Tibial artery (tissue), 4 donors: ENCODE data around the gene BARX1.
"Not testable (repeated sequence)": the region's sequence is repeated elsewhere in the genome, so short reads cannot be mapped to it uniquely, and the experiment has no call there.

Experiments used
- DNase-seq, 2 donors: peaks; one replicate each; pipeline ENCODE4 v3.0.0-alpha.2; 2019
- H3K27ac ChIP-seq, 2 donors: fragments of 200-600 bp; sonication (generic) in 1 of 2; 1 replicate in 1 of 2; 2 replicates in 1 of 2; pipeline ENCODE4 v1.5.1; 2018 to 2019; ENCODE audit warnings: mild to moderate bottlenecking in 1 of 2
- H3K27me3 ChIP-seq, 2 donors: fragments of 200-600 bp; sonication (generic) in 1 of 2; one replicate each; pipeline versions ENCODE4 v1.5.1 to v1.6.0; 2016 to 2019
- H3K36me3 ChIP-seq, 3 donors: fragments of 200-600 bp; sonication (generic) in 2 of 3; one replicate each; pipeline ENCODE4 v1.5.1; 2016 to 2019; ENCODE audit warnings: mild to moderate bottlenecking in 2 of 3
- H3K4me1 ChIP-seq, 4 donors: fragments of 200-600 bp; sonication (generic) in 2 of 4; 1 replicate in 3 of 4; 2 replicates in 1 of 4; pipeline ENCODE4 v1.5.1; 2016 to 2019
- H3K4me3 ChIP-seq, 2 donors: fragments of 200-600 bp; sonication (generic) in 1 of 2; 1 replicate in 1 of 2; 2 replicates in 1 of 2; pipeline ENCODE4 v1.5.1; 2018 to 2019; ENCODE audit warnings: mild to moderate bottlenecking in 2 of 2
- H3K9me3 ChIP-seq, 3 donors: fragments of 200-600 bp; sonication (generic) in 1 of 3; one replicate each; pipeline ENCODE4 v1.5.1; 2016 to 2019
- intact Hi-C: fragments of 100-400 bp; cut with DNase I; formaldehyde crosslinking; loops from one replicate; pipeline ENCODE4 v1.15.0; 2023; ENCODE audit warnings: low total_unique reads
- TF ChIP-seq, protein P1 (sequence below), 2 experiments: fragments of 200-600 bp in 1 of 2; fragments of 450-650 bp in 1 of 2; IDR thresholded peaks; one replicate each; pipeline ENCODE4 v1.5.1; 2017 to 2019; ENCODE audit warnings: antibody characterized with exemption in 2 of 2, mild to moderate bottlenecking in 1 of 2, moderate library complexity in 1 of 2

Gene BARX1

DNA sequence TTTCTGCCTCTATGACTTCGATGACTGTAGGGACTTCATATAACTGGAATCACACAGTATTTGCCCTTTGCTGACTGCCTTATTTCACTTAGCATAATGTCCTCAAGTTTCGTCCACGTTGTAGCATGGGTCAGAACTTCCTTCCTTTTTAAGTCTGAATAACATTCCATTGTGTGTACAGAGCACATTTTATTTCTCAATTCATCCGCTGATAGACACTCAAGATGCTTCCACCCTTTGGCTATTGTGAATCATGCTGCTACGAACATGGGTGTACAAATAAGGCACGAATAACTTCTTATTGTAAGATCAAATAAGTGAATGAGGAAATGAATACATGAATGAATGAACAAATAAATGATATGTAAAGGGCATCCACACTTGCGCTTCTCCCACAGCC lies 13.0 kb downstream of the BARX1 start:
- no peak overlapping the region for H3K4me3 ChIP-seq
- no peaks in the 10 kb centered on the region for H3K9me3 ChIP-seq
- H3K4me1 ChIP-seq, result peaks cover 0 to 12% (median 11%) of the 10 kb centered on the region in 4 donors
- TF ChIP-seq, protein P1, sequence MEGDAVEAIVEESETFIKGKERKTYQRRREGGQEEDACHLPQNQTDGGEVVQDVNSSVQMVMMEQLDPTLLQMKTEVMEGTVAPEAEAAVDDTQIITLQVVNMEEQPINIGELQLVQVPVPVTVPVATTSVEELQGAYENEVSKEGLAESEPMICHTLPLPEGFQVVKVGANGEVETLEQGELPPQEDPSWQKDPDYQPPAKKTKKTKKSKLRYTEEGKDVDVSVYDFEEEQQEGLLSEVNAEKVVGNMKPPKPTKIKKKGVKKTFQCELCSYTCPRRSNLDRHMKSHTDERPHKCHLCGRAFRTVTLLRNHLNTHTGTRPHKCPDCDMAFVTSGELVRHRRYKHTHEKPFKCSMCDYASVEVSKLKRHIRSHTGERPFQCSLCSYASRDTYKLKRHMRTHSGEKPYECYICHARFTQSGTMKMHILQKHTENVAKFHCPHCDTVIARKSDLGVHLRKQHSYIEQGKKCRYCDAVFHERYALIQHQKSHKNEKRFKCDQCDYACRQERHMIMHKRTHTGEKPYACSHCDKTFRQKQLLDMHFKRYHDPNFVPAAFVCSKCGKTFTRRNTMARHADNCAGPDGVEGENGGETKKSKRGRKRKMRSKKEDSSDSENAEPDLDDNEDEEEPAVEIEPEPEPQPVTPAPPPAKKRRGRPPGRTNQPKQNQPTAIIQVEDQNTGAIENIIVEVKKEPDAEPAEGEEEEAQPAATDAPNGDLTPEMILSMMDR (IDR thresholded peaks at IDR 0.05), result no peak
- H3K27me3 ChIP-seq, result peaks cover 0 to 73% of the 10 kb centered on the region in 2 donors
- DNase-seq, result no peak
- intact Hi-C loops, result no loop called here
- H3K27ac ChIP-seq, result no peak overlapping the region
- H3K36me3 ChIP-seq, result no peaks in the 10 kb centered on the region

DNA sequence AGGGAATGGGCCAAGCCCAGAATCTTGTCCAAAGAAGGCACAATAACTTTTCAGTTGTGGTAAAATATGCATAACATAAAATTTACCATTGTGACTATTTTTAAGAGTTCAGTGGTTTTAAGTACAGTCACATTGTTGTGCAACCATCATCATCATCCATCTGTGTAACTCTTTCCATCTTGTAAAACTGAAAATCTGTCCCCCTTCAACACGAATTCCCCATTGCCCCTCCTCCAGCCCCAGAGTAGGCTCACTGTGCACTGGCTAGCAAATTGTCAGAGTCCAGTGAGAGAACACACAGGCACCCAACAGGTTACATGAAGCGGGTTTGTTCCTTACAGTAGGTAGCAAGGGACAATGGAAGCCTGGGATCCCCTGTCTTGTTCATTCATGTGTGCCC lies 13.7 kb downstream of the BARX1 start:
- no peaks in the 10 kb centered on the region for H3K9me3 ChIP-seq
- TF ChIP-seq, protein P1 (IDR thresholded peaks at IDR 0.05), result no peak
- H3K36me3 ChIP-seq, result no peaks in the 10 kb centered on the region
- no peak for DNase-seq
- intact Hi-C loops, result no loop called here
- no peak overlapping the region for H3K27ac ChIP-seq
- H3K4me3 ChIP-seq, result no peak overlapping the region
- peaks cover 0 to 12% (median 11%) of the 10 kb centered on the region in 4 donors for H3K4me1 ChIP-seq
- peaks cover 0 to 67% of the 10 kb centered on the region in 2 donors for H3K27me3 ChIP-seq

DNA sequence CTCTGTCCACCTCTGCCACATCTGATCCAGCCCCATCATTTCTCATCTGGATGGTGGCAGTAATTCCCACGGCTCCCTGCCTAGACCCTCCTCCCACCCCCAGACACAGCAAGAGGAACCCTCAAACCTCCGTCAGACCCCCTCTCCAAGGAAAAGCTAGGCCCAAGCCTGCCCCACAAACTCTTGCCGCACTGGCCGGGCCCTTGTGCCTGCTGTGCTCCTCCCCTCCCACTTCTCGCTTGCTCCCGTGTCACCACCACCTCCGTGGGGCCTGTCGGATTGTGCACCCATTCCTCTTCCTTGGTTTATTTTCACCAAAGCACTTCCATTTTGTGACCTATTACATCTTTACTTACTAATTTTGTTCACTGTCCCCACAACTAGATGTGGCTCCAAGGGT lies 14.2 kb downstream of the BARX1 start:
- Histone ChIP-seq H3K27me3 (peaks cover 0 to 61% of the 10 kb centered on the region in 2 donors), H3K4me3 (no peak overlapping the region), H3K27ac (no peak overlapping the region), H3K9me3 (no peaks in the 10 kb centered on the region), H3K36me3 (no peaks in the 10 kb centered on the region), H3K4me1 (peaks cover 0 to 7% (median 5%) of the 10 kb centered on the region in 4 donors)
- DNase-seq, result no peak
- TF ChIP-seq, protein P1 (IDR thresholded peaks at IDR 0.05), result no peak
- intact Hi-C loops, result no loop called here

DNA sequence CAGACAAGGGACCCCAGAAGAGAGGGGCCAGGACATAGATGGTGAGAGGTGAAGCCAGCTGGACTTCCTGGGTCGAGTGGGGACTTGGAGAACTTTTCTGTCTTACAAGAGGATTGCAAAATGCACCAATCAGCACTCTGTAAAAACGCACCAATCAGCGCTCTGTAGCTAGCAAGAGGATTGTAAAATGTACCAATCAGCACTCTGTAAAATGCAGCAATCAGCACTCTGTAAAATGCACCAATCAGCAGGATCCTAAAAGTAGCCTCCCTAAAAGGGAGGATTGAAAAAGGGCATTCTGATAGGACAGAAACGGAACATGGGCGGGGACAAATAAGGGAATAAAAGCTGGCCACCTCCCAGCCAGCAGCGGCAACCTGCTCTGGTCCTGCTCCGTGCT lies 15.6 kb downstream of the BARX1 start:
- intact Hi-C loops, result not testable (repeated sequence)
- peaks cover 0 to 48% of the 10 kb centered on the region in 2 donors for H3K27me3 ChIP-seq

DNA sequence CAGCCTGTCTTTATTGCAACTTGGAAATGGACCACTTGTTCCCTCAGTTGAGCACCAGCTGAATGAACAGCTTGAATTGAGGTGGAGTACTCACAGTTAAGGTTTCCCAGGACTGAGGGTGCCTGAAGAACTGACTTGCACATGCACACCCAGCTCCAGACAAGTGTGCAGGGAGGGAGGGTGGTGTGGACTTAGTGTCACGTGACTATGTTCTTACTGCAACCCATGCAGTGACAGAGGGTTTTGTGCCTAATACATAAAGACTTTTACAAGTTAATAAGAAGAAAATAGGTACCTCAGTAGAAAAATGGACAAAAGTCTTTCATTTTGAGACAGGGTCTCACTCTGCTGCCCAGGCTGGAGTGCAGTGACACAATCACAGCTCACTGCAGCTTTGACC lies 18.0 kb downstream of the BARX1 start:
- Histone ChIP-seq H3K9me3 (no peaks in the 10 kb centered on the region), H3K4me3 (no peak overlapping the region), H3K27ac (no peak overlapping the region), H3K36me3 (no peaks in the 10 kb centered on the region), H3K27me3 (peaks cover 0 to 34% of the 10 kb centered on the region in 2 donors), H3K4me1 (no peaks in the 10 kb centered on the region)
- no peak for DNase-seq
- intact Hi-C loops, result no loop called here
- TF ChIP-seq, protein P1 (IDR thresholded peaks at IDR 0.05), result no peak

More for the DNA sequence above, 15.6 kb downstream of the BARX1 start:
- H3K36me3 ChIP-seq, H3K9me3 ChIP-seq, H3K4me3 ChIP-seq, H3K4me1 ChIP-seq, DNase-seq, H3K27ac ChIP-seq: not testable (repeated sequence)

DNA sequence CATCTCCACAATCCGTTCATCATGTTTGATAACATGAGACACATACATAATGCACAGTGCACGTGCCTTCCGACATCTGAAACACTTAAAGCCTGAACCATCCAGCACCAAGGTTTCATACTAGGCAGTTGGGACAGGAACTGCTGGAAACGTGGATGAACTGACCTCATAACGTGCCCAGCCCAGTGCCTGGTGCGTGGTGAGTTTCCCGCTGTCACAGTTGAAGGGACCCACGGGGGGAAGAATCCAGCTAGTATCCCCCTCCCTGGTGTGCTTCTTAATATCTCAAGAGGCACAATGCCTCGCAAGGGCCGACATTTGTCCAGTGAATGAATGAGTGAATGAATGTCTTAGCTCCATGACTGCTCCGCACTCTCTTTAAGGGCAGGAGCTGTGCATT lies 23.2 kb downstream of the BARX1 start:
- H3K27ac ChIP-seq, result no peak overlapping the region
- H3K4me1 ChIP-seq, result no peaks in the 10 kb centered on the region
- TF ChIP-seq, protein P1 (IDR thresholded peaks at IDR 0.05), result no peak
- peaks cover 0 to 32% of the 10 kb centered on the region in 2 donors for H3K27me3 ChIP-seq
- intact Hi-C loops, result no loop called here
- DNase-seq, result no peak
- no peak overlapping the region for H3K4me3 ChIP-seq
- H3K36me3 ChIP-seq, result no peaks in the 10 kb centered on the region
- H3K9me3 ChIP-seq, result peaks cover 0 to 5% (median 0%) of the 10 kb centered on the region in 3 donors
